T-helper 1 cell treated with Interleukin-12 subunit alpha and Interleukin-12 subunit beta and Interleukin-4 antibody, amounts not matched to agents 30 μg/mL and 1 μg/mL, for 36 hours (primary cell): Measurements from ENCODE around the gene LMBR1L.
A peak's percentile ranks its signal among the peaks of the same experiment; 100 is the strongest.
"Not testable (repeated sequence)": the region's sequence is repeated elsewhere in the genome, so short reads cannot be mapped to it uniquely, and the experiment has no call there.

ENCODE experiments used
- H3K27ac Mint-ChIP-seq: one replicate; pipeline ENCODE4 v1.8.0; 2021; ENCODE audit warnings: mild to moderate bottlenecking, mixed read lengths
- H3K27me3 Mint-ChIP-seq: one replicate; pipeline ENCODE4 v1.8.0; 2021; ENCODE audit warnings: low read depth, mixed read lengths
- H3K36me3 Mint-ChIP-seq: one replicate; pipeline ENCODE4 v1.8.0; 2021; ENCODE audit warnings: low read depth, mixed read lengths
- H3K4me1 Mint-ChIP-seq: one replicate; pipeline ENCODE4 v1.8.0; 2021; ENCODE audit warnings: low read depth, mixed read lengths
- H3K4me3 Mint-ChIP-seq: one replicate; pipeline ENCODE4 v1.8.0; 2021; ENCODE audit warnings: mild to moderate bottlenecking, moderate library complexity, mixed read lengths
- H3K9me3 Mint-ChIP-seq: one replicate; pipeline ENCODE4 v1.8.0; 2021; ENCODE audit warnings: mixed read lengths

Gene LMBR1L

GRCh38 chr12:49110464-49111155 lies at the start of gene LMBR1L:
LMBR1L (minus strand) TSS chr12:49110847; CDS start chr12:49110555, 292 bp downstream.
- Mint-ChIP-seq H3K4me1 (peaks cover 30% of the 10 kb centered on the region), H3K27me3 (no peaks in the 10 kb centered on the region), H3K9me3 (no peaks in the 10 kb centered on the region), H3K27ac (peak within 1 kb of the TSS; percentile 94), H3K4me3 (peak within 1 kb of the TSS; percentile 97), H3K36me3 (no peaks in the 10 kb centered on the region)

- no peak overlapping the region for H3K4me3 Mint-ChIP-seq
- no peaks in the 10 kb centered on the region for H3K36me3 Mint-ChIP-seq
- no peaks in the 10 kb centered on the region for H3K9me3 Mint-ChIP-seq
- peaks cover 4% of the 10 kb centered on the region for H3K27me3 Mint-ChIP-seq
- H3K27ac Mint-ChIP-seq = no peak overlapping the region
- H3K4me1 Mint-ChIP-seq = no peaks in the 10 kb centered on the region
These were observed 49.8 kb upstream of the LMBR1L start for GRCh38 chr12:49160399-49160798.

- no peaks in the 10 kb centered on the region for H3K27me3 Mint-ChIP-seq
- no peaks in the 10 kb centered on the region for H3K9me3 Mint-ChIP-seq
- peaks cover 4% of the 10 kb centered on the region for H3K4me1 Mint-ChIP-seq
- H3K27ac Mint-ChIP-seq = no peak overlapping the region
- H3K36me3 Mint-ChIP-seq = peaks cover 3% of the 10 kb centered on the region
- H3K4me3 Mint-ChIP-seq = no peak overlapping the region
These were observed 43.6 kb upstream of the LMBR1L start for GRCh38 chr12:49154221-49154620.

- Mint-ChIP-seq H3K27ac (no peak overlapping the region), H3K4me3 (no peak overlapping the region), H3K36me3 (peaks cover 3% of the 10 kb centered on the region), H3K27me3 (no peaks in the 10 kb centered on the region), H3K9me3 (no peaks in the 10 kb centered on the region), H3K4me1 (peaks cover 6% of the 10 kb centered on the region)
These were observed 36.7 kb upstream of the LMBR1L start for GRCh38 chr12:49147384-49147783.

- Mint-ChIP-seq H3K4me1 (peaks cover 6% of the 10 kb centered on the region), H3K27me3 (no peaks in the 10 kb centered on the region), H3K36me3 (peaks cover 3% of the 10 kb centered on the region), H3K9me3 (no peaks in the 10 kb centered on the region), H3K27ac (no peak overlapping the region), H3K4me3 (no peak overlapping the region)
These were observed 35.8 kb upstream of the LMBR1L start for GRCh38 chr12:49146406-49146805.

GRCh38 chr12:49144384-49144783 lies 33.7 kb upstream of the LMBR1L start:
- Mint-ChIP-seq H3K27me3 (no peaks in the 10 kb centered on the region), H3K36me3 (no peaks in the 10 kb centered on the region), H3K27ac (no peak overlapping the region), H3K4me3 (no peak overlapping the region), H3K4me1 (peaks cover 4% of the 10 kb centered on the region), H3K9me3 (no peaks in the 10 kb centered on the region)

GRCh38 chr12:49138999-49139398 lies 28.4 kb upstream of the LMBR1L start:
- no peaks in the 10 kb centered on the region for H3K27me3 Mint-ChIP-seq
- H3K4me1 Mint-ChIP-seq = peaks cover 2% of the 10 kb centered on the region
- no peaks in the 10 kb centered on the region for H3K36me3 Mint-ChIP-seq
- H3K9me3 Mint-ChIP-seq = no peaks in the 10 kb centered on the region
- no peak overlapping the region for H3K27ac Mint-ChIP-seq
- no peak overlapping the region for H3K4me3 Mint-ChIP-seq

- H3K4me1 Mint-ChIP-seq = peaks cover 5% of the 10 kb centered on the region
- H3K36me3 Mint-ChIP-seq = no peaks in the 10 kb centered on the region
These were observed 27.9 kb upstream of the LMBR1L start for GRCh38 chr12:49138587-49138986.

GRCh38 chr12:49137476-49137875 lies 26.8 kb upstream of the LMBR1L start:
- peaks cover 15% of the 10 kb centered on the region for H3K4me1 Mint-ChIP-seq
- H3K27me3 Mint-ChIP-seq = no peaks in the 10 kb centered on the region
- H3K9me3 Mint-ChIP-seq = no peaks in the 10 kb centered on the region
- H3K4me3 Mint-ChIP-seq = no peak overlapping the region
- no peaks in the 10 kb centered on the region for H3K36me3 Mint-ChIP-seq
- no peak overlapping the region for H3K27ac Mint-ChIP-seq

More at GRCh38 chr12:49138587-49138986, 27.9 kb upstream of the LMBR1L start:
- Mint-ChIP-seq H3K27ac (no peak overlapping the region), H3K27me3 (no peaks in the 10 kb centered on the region), H3K9me3 (no peaks in the 10 kb centered on the region), H3K4me3 (no peak overlapping the region)

GRCh38 chr12:49136997-49137396 lies 26.4 kb upstream of the LMBR1L start:
- H3K27me3 Mint-ChIP-seq = not testable (repeated sequence)

GRCh38 chr12:49133590-49133989 lies 22.9 kb upstream of the LMBR1L start:
- Mint-ChIP-seq H3K4me3 (no peak overlapping the region), H3K9me3 (no peaks in the 10 kb centered on the region), H3K27ac (peak overlapping the region; percentile 15), H3K4me1 (peaks cover 32% of the 10 kb centered on the region), H3K27me3 (no peaks in the 10 kb centered on the region), H3K36me3 (peaks cover 26% of the 10 kb centered on the region)

More at GRCh38 chr12:49136997-49137396, 26.4 kb upstream of the LMBR1L start:
- not testable (repeated sequence) for H3K4me3 Mint-ChIP-seq, H3K9me3 Mint-ChIP-seq, H3K27ac Mint-ChIP-seq, H3K36me3 Mint-ChIP-seq
- peaks cover 20% of the 10 kb centered on the region for H3K4me1 Mint-ChIP-seq

GRCh38 chr12:49133014-49133413 lies 22.4 kb upstream of the LMBR1L start:
- Mint-ChIP-seq H3K9me3 (no peaks in the 10 kb centered on the region), H3K4me3 (no peak overlapping the region), H3K27me3 (no peaks in the 10 kb centered on the region), H3K4me1 (peaks cover 33% of the 10 kb centered on the region), H3K27ac (no peak overlapping the region), H3K36me3 (peaks cover 31% of the 10 kb centered on the region)

GRCh38 chr12:49131894-49132461 lies 21.3 kb upstream of the LMBR1L start:
- Mint-ChIP-seq H3K27ac (peak overlapping the region; percentile 91), H3K4me3 (peak overlapping the region; percentile 89), H3K4me1 (peaks cover 40% of the 10 kb centered on the region), H3K36me3 (peaks cover 41% of the 10 kb centered on the region), H3K27me3 (no peaks in the 10 kb centered on the region), H3K9me3 (no peaks in the 10 kb centered on the region)

- H3K4me3 Mint-ChIP-seq = peak within 1 kb of the TSS; percentile 96
- H3K27me3 Mint-ChIP-seq = no peaks in the 10 kb centered on the region
- H3K9me3 Mint-ChIP-seq = no peaks in the 10 kb centered on the region
- H3K27ac Mint-ChIP-seq = peak within 1 kb of the TSS; percentile 98
- H3K36me3 Mint-ChIP-seq = peaks cover 43% of the 10 kb centered on the region
- H3K4me1 Mint-ChIP-seq = peaks cover 42% of the 10 kb centered on the region
These were observed 20.6 kb upstream of the LMBR1L start, which contains the start of gene TUBA1B for GRCh38 chr12:49131051-49131893. TUBA1B (minus strand) TSS chr12:49131395; CDS start chr12:49131300, 95 bp downstream.
